Measurements from ENCODE around the gene PARL.
"Not testable (repeated sequence)": the region's sequence is repeated elsewhere in the genome, so short reads cannot be mapped to it uniquely, and the experiment has no call there.

PARL gene

DNA sequence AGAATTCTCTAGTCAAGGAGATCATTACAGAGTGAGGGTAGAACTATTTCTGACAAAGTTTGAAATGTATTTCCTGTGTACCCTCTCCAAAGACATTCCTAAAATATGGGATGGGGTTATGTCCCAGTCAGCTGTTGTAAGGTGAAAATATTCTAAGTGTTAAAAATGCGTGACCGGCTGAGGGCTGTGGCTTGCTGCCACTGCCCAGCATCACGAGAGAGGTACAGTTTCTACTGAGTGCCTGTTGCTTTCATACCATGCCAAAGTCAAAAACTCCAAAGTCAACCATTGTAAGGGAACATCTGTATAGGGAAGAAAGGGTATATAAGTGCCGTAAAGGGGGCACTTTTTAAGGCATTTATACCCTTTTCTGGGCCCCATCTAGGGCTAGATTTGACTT lies 90.2 kb downstream of the PARL start:
- H3K36me3 ChIP-seq (ENCODE audit: control insufficient read depth, insufficient read depth, low read length): no peaks in the 10 kb centered on the region
- H3K9me3 ChIP-seq (ENCODE audit: control insufficient read depth, low read length): no peaks in the 10 kb centered on the region
- H3K9ac ChIP-seq (ENCODE audit: low read length): no peak overlapping the region
- no peaks in the 10 kb centered on the region for H3K4me1 ChIP-seq (ENCODE audit: control insufficient read depth, insufficient read depth, low read length)
- H3K27me3 ChIP-seq (ENCODE audit: control insufficient read depth, insufficient read depth, low read length): no peaks in the 10 kb centered on the region
- H3K4me3 ChIP-seq (ENCODE audit: low read length): no peak overlapping the region

DNA sequence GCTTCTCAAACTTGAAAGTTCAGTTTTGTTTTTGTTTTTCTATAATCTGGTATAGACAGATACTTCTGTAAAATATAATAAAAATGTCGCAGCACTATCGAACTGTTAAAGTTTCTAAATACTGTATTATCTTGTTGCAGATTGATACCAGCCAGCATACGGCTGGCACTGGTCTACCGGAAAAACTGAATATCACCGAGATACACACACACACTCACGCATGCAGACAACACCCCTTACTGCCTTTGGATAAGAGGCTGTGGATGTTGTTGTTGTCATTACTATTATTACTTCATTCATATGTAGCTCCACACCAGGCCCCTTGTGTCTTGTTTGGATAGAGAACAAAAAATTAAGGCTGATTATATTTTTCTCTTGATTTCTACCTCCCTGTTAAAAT lies 91.7 kb downstream of the PARL start:
- no peaks in the 10 kb centered on the region for H3K36me3 ChIP-seq (ENCODE audit: control insufficient read depth, insufficient read depth, low read length)
- H3K4me3 ChIP-seq (ENCODE audit: low read length): no peak overlapping the region

DNA sequence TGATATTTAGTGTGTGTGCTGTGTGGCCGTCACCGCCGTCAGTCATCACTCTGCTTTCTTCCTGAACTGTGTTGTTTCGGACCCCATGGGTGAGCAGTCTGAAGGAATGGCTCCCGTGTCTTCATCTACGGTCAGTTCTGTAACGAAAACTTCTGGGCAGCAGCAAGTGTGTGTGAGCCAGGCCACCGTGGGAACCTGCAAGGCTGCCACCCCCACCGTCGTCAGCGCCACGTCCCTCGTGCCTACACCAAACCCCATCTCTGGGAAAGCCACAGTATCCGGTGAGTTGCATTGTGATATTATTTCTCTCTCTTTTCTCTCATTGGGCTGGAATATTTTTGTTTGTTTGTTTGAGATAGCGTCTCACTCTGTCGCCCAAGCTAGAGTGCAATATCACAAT lies 94.0 kb downstream of the PARL start:
- H3K9ac ChIP-seq (ENCODE audit: low read length): no peak overlapping the region
- H3K9me3 ChIP-seq (ENCODE audit: control insufficient read depth, low read length): no peaks in the 10 kb centered on the region
- no peak overlapping the region for H3K4me3 ChIP-seq (ENCODE audit: low read length)
- H3K27me3 ChIP-seq (ENCODE audit: control insufficient read depth, insufficient read depth, low read length): no peaks in the 10 kb centered on the region
- H3K36me3 ChIP-seq (ENCODE audit: control insufficient read depth, insufficient read depth, low read length): no peaks in the 10 kb centered on the region
- no peaks in the 10 kb centered on the region for H3K4me1 ChIP-seq (ENCODE audit: control insufficient read depth, insufficient read depth, low read length)

More for the DNA sequence above, 91.7 kb downstream of the PARL start:
- Histone ChIP-seq H3K27me3 (ENCODE audit: control insufficient read depth, insufficient read depth, low read length) (no peaks in the 10 kb centered on the region), H3K9ac (ENCODE audit: low read length) (no peak overlapping the region), H3K9me3 (ENCODE audit: control insufficient read depth, low read length) (no peaks in the 10 kb centered on the region), H3K4me1 (ENCODE audit: control insufficient read depth, insufficient read depth, low read length) (no peaks in the 10 kb centered on the region)

DNA sequence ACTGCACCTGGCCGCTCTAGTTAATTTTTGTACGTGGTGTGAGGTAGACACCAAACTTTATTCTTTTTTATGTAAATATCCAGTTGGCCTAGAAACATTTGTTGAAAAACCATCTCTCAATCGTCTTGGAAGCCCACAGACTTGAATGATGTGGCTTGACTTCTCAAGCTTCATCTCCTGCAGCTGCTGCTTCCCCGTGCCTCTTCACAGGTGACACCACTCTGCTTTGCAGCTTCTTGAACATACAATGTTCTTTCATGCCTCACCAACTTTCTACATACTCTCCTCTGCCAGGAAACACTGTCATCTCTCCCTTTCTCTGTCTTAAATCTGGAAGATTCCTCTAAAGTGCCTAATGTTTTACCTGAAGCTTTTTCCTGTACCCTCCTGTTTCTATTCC lies 94.9 kb downstream of the PARL start:
- H3K9ac ChIP-seq (ENCODE audit: low read length): no peak overlapping the region
- H3K36me3 ChIP-seq (ENCODE audit: control insufficient read depth, insufficient read depth, low read length): no peaks in the 10 kb centered on the region
- no peaks in the 10 kb centered on the region for H3K9me3 ChIP-seq (ENCODE audit: control insufficient read depth, low read length)
- no peaks in the 10 kb centered on the region for H3K27me3 ChIP-seq (ENCODE audit: control insufficient read depth, insufficient read depth, low read length)
- no peaks in the 10 kb centered on the region for H3K4me1 ChIP-seq (ENCODE audit: control insufficient read depth, insufficient read depth, low read length)
- no peak overlapping the region for H3K4me3 ChIP-seq (ENCODE audit: low read length)

DNA sequence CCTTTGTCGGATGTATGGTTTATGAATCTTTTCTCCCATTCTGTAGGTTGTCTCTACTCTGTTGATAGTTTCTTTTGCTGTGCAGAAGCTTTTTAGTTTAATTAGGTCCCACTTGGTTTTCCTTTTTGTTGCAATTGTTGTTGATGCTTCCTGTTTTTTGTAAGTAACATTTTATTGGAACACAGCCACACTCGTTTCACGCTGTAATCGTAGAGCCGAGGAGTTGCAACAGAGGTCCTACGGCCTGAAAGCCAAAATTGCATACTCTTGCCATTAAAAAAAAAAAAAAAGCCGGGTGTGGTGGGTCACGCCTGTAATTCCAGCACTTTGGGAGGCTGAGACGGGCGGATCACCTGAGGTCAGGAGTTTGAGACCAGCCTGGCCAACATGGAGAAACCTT lies 100.2 kb downstream of the PARL start:
- not testable (repeated sequence) for H3K4me1 ChIP-seq (ENCODE audit: control insufficient read depth, insufficient read depth, low read length); H3K27me3 ChIP-seq (ENCODE audit: control insufficient read depth, insufficient read depth, low read length); H3K9ac ChIP-seq (ENCODE audit: low read length); H3K36me3 ChIP-seq (ENCODE audit: control insufficient read depth, insufficient read depth, low read length); H3K9me3 ChIP-seq (ENCODE audit: control insufficient read depth, low read length); H3K4me3 ChIP-seq (ENCODE audit: low read length)

DNA sequence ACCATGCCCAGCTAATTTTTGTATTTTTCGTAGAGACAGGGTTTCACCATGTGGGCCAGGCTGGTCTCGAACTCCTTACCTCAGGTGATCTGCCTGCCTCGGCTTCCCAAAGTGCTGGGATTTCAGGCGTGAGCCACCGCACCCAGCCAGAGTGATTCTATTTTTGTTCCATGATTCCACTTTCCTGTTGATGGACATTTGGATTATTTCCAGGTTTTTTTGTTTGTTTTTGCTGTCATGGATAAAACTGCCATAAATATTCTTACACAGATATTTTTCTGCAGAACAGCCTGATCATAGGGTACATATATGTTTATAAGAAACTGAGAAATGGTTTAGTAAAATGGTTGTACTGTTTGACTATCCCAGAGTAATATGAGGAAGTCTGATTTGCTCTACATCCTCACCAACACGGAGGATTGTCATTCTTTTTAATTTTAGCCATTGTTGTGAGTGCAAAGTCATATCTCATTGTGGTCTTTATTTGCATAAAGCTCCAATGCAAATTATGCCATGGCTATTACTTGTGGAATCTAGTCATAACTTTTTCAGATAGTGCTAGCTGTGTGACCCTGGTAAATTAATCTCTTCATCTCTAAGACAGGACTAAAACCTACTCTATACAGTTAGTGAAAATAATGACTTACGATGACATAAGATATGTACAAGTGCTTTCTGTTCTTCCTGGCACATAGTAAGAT lies 102.0 kb downstream of the PARL start:
- Histone ChIP-seq H3K27me3 (ENCODE audit: control insufficient read depth, insufficient read depth, low read length) (no peaks in the 10 kb centered on the region), H3K9me3 (ENCODE audit: control insufficient read depth, low read length) (no peaks in the 10 kb centered on the region), H3K4me1 (ENCODE audit: control insufficient read depth, insufficient read depth, low read length) (no peaks in the 10 kb centered on the region), H3K9ac (ENCODE audit: low read length) (no peak overlapping the region), H3K4me3 (ENCODE audit: low read length) (no peak overlapping the region), H3K36me3 (ENCODE audit: control insufficient read depth, insufficient read depth, low read length) (peaks cover 6% of the 10 kb centered on the region)

DNA sequence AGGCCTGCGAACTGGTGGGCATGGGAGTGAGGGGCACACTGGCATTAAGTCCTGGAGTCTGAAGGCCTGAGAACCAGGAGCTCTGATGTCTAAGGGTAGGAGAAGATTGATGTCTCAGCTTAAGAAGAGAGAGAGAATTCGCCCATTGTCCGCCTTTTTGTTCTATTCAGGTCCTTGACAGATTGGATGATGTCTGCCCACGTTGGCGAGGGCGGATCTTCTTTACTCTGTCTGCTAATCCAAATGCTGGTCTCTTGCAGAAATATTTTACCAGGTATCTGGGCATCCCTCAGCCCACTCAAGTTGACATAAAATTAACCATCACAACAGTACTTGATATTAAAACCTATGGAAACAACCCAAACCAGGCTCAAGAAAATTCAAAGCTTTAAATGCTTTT lies 103.4 kb downstream of the PARL start:
- Histone ChIP-seq H3K4me1 (ENCODE audit: control insufficient read depth, insufficient read depth, low read length) (no peaks in the 10 kb centered on the region), H3K9me3 (ENCODE audit: control insufficient read depth, low read length) (no peaks in the 10 kb centered on the region), H3K4me3 (ENCODE audit: low read length) (no peak overlapping the region), H3K27me3 (ENCODE audit: control insufficient read depth, insufficient read depth, low read length) (no peaks in the 10 kb centered on the region), H3K36me3 (ENCODE audit: control insufficient read depth, insufficient read depth, low read length) (peaks cover 6% of the 10 kb centered on the region), H3K9ac (ENCODE audit: low read length) (no peak overlapping the region)

DNA sequence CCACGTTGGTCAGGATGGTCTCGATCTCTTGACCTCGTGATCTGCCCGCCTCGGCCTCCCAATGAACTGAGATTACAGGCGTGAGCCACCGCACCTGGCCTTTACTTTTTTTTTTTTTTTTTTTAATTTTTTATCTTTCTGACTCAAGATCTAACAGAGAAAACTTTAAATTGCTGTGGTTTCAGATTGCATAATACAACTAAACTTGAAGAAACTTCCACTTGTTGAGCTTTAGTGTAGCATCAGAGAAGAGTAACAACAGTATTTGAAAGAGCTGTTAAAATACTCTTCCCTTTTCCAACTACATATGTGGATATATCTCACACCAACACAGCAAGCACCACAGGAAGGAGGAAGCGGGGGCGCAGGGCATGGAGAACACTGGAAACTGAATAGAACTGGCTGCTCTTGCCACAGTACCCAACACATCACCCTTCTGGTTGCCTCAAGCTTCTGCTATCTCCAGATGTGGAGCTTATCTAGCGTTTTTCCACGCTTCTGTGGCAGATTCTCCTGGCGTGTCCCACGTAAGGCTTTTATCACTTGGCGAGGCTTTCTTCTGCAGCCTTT lies 104.7 kb downstream of the PARL start:
- Histone ChIP-seq H3K36me3 (ENCODE audit: control insufficient read depth, insufficient read depth, low read length) (peaks cover 6% of the 10 kb centered on the region), H3K9me3 (ENCODE audit: control insufficient read depth, low read length) (no peaks in the 10 kb centered on the region), H3K4me1 (ENCODE audit: control insufficient read depth, insufficient read depth, low read length) (no peaks in the 10 kb centered on the region), H3K4me3 (ENCODE audit: low read length) (no peak overlapping the region), H3K27me3 (ENCODE audit: control insufficient read depth, insufficient read depth, low read length) (no peaks in the 10 kb centered on the region), H3K9ac (ENCODE audit: low read length) (no peak overlapping the region)

Measured in mucosa of stomach (tissue), 1 donor.